Measurements from ENCODE around the gene PRPF38B.

The PRPF38B gene

DNA sequence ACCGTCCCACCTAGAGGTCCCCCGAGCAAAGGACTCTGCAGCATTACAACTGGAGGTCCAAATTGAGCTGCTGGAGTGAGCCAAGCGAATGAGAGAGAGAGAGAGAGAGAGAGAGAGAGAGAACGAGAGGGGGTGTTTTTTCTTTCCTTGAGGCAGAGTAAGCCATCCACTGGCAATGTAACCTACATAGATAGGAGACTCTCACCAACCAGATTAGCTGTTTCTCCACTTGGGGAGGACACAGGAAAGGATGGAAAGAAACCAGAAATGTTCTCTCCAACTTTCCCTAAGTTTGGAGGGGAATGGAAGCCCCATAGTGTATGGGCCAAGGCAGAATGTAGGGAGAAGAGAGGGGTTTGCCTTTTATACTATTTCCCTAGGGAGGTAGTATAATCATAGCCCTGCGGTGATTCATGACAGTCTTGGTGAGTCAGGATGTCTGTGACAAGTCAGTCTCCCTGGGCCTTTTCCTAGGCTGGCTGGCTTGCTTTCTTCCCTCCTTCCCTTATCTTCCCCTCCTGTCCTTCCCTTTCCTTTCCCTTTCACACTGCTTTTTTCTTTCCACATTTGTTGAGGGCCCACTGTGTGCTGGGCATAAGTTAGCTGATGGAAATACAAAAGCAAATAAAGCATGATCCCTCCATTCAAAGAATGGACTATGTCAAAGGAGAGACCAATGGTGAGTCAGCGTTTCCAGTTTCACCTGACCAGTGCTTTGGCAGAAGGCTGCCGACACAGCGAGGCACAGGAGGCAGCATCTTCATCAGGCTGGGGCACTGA lies 27.7 kb downstream of the PRPF38B start:
- no peak for DNase-seq

GRCh38 chr1:108722292-108722691 lies 30.2 kb downstream of the PRPF38B start:
- DNase-seq: no peak

DNA sequence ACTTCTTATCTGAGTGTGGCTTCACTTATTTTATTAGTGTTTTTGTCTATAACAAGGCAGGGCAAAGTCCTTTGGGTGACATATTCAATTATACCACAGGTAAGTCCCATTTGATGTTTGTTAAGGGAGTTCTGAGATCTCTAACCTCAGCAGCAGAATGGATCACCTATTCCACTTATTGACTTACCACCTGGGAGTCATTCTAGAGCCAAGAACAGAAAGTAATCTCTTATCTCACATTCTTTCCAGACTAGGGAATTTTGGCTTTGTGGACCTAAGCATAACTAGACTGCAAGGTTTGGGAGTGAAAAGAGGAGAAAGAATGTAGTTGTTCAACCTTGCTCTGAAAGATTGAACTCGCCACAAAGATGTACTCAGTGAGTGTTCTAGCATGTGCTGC lies 33.8 kb downstream of the PRPF38B start:
- no peak for DNase-seq

DNA sequence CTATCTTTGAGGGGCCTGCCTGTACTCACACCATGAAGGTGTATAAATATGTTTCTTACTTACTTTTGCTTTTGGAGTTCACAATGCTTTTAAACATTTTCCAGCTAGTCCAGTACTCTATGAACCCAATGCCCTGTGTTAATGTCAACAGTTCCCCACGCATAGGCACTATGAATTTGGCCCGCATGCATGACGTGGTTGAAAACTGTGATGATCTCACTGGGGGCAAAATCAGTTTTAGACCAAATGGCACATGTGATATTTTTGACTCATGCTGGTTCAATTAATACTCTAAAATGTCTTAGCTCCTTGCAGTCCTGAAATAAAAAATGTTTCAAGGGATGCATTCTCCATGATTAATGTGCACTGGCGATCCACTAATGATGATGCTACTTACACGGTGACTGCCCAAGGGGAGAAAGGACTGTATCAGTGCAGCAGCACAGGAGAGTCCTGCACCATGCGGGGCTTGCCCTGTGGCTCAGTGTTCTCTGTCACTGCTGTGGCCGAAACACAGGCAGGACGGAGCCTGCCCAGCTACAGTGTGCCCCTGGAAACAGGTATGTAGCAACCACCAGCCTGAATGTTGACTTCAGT lies 36.3 kb downstream of the PRPF38B start:
- DNase-seq: no peak

- no peak for DNase-seq
Measured at GRCh38 chr1:108729481-108729880, 37.4 kb downstream of the PRPF38B start.

DNA sequence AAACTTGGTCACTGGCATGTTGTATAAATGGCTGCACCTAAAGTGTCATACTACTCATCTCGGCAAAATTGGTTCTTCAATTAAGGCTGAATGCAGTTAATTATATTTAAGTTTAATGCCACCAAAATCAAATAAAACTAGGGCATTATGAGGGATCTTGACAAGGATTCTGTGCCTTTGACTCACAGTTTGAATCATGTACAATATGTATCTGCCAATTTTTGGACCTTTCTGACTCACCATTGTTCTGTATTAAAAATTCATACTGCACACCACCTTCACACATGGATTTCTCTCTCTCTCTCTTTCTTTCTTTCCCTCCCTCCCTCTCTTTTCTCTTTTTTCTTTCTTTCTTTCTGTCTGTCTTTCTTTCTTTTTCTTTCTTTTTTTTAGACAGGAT lies 40.3 kb downstream of the PRPF38B start:
- no peak for DNase-seq

DNA sequence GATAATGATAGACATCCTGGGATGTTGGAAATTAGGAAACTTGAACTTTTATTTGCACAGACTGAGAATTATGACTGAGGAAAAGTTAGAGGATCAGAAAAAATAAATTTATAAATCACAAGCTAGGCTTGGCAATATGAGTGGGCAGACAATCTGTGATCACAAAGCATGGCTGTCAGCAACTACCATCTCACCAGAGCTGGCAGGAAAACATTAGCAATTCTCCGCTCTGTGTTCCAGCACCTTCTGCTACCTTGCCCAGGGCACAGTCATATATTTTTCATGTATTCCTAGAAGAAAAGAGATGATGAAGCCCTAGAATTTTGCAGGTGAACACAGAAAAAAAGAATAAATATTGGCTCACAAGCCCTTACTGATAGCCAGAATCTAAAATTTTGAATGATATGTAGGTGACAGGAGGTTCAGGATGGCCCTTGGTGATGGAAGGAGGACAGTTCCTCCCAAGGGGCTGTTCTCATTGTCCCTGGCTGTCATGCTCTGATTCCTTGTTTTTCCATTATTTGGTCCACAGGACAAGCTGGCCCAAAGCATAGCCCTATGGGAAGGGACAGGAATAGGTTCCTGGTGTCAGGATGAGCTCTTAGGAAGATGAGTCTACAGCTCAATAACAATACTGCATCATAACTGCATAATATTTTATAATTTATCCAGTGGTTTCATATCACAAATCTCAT lies 42.2 kb downstream of the PRPF38B start:
- DNase-seq: no peak

- DNase-seq: no peak
Measured at GRCh38 chr1:108742253-108742652, 50.1 kb downstream of the PRPF38B start.

- no peak for DNase-seq
Measured at GRCh38 chr1:108745980-108746381, 53.9 kb downstream of the PRPF38B start.

GRCh38 chr1:108746382-108747170 lies 54.5 kb downstream of the PRPF38B start, which contains the start of gene STXBP3:
Gene STXBP3 (plus strand): TSS chr1:108746674. CDS start chr1:108746738, 64 bp downstream.
- peak; percentile 82 for DNase-seq

DNA sequence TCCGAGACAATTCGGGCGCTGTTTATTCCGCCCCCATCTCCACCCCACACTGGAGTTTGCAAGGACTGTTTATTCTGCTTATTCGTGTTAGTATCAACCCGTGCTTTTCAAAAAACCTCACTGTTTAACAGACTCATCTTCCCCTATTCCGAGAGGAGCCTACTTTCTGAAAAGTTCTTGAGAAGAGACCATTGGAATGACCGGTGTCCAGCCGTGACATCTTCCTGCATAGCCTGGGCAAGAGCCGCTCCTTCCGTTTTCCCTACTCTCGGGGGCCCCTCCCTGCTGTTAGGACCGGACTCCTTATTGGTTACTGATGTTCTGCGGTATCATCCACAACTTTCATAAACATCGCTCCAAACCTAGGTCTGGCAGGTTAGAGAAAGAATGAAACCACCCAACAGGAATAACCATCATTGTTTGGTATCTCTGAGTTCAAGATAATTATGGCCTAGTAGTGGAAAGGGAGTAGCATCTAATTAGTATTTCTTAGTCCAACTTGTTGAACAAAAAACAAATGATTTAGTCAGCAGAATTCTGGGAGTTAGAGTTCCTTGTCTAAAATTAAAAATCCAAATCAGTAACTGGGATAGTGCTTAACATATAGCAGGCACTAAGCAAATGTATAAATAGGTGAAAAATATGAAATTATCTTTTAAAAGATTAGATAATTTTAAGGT lies 55.2 kb downstream of the PRPF38B start:
- DNase-seq: no peak

GRCh38 chr1:108747898-108748297 lies 55.8 kb downstream of the PRPF38B start:
- DNase-seq: no peak

DNA sequence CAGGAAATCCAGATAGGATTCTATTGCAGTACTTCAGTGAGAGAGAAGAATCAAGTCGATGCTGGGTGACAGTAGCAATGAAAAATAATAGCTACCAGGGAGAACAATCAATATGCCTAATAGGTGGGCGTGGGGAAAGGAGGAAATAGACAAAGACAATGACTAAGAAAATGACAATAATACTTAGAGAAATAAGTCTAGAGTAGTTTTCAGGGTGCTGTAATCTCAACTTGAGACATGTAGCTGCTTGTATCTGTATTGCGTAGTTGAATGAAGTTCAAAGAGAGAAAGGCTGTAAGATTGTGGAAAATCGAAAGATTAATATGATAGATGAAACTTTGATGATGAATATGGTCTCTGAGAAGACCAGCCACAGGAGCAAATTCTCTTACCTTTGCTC lies 57.0 kb downstream of the PRPF38B start:
- no peak for DNase-seq

GRCh38 chr1:108750476-108751181 lies 58.5 kb downstream of the PRPF38B start:
- DNase-seq: no peak

All from GOT3 (cell line).